ENCODE measurements around the gene PARVA. TPM values are rescaled to one million over a fixed set of nuclear protein-coding genes. Genes with fewer than 3 reads are reported as not detected.
A peak's percentile ranks its signal among the peaks of the same experiment; 100 is the strongest.

The PARVA gene
- total and polyA plus RNA-seq, 2 of the 4 experiments (the other 2 are of a cell fraction) = 65.2 to 80.2 TPM

- peak overlapping the region; percentile 35 for H2AFZ ChIP-seq (replicated peaks; ENCODE audit: low read length, poor library complexity)
- H3K56ac ChIP-seq (ENCODE audit: extremely low read depth, insufficient read depth, low read length) = no peak overlapping the region
- dilution Hi-C loops (cut with HindIII; ENCODE audit: low sequenced_read_pairs, unreplicated experiment) = no loop called here
- no peak overlapping the region for H3K4me3 ChIP-seq (ENCODE audit: insufficient read depth, low read depth, low read length)
- H2BK5ac ChIP-seq (ENCODE audit: low read depth, low read length, poor library complexity, severe bottlenecking) = peak overlapping the region; percentile 61
- no peaks in the 10 kb centered on the region for H3K9me3 ChIP-seq (ENCODE audit: control insufficient read depth, insufficient read depth, low read length)
- H4K8ac ChIP-seq (ENCODE audit: low read depth in 2 of 2, low read length in 2 of 2) = peak overlapping the region in 1 of 2 experiments; percentile 65; a peak in 2 of 4 replicates
- DNase-seq (peak; percentile 82), ATAC-seq (ENCODE audit: low read depth) (peak; percentile 80)
- H4K91ac ChIP-seq (ENCODE audit: insufficient read depth, low read depth, low read length) = peak overlapping the region; percentile 49
- peaks cover 8 to 55% of the 10 kb centered on the region in 2 experiments; a peak in 3 of 4 replicates for H3K79me1 ChIP-seq (ENCODE audit: low read depth in 1 of 2, low read length in 2 of 2)
- peak overlapping the region; percentile 16; the same call in 1 of the 2 replicates for H3K9ac ChIP-seq (ENCODE audit: low read depth, low read length)
- BruUV-seq (replicated peaks) = no TSS peak
- H3K14ac ChIP-seq (replicated peaks; ENCODE audit: low read depth, low read length) = peak overlapping the region; percentile 61
- H3K27ac ChIP-seq (ENCODE audit: insufficient read depth, low read length) = peak overlapping the region; percentile 69; the same call in 1 of the 2 replicates
- H3K4me1 ChIP-seq (ENCODE audit: control insufficient read depth, insufficient read depth, low read length) = peaks cover 32% of the 10 kb centered on the region
- peak overlapping the region; percentile 31; the same call in 1 of the 2 replicates for H4K5ac ChIP-seq (ENCODE audit: low read depth, low read length)
- 0 out of 2 replicates have a peak overlapping the region, but pooled peaks have one; percentile 18 for H3K23ac ChIP-seq (ENCODE audit: low read depth, low read length)
- H2BK20ac ChIP-seq (ENCODE audit: low read depth, low read length) = 0 out of 2 replicates have a peak overlapping the region, but pooled peaks have one; percentile 59
- peak overlapping the region; percentile 53; the same call in 1 of the 2 replicates for H2BK120ac ChIP-seq (ENCODE audit: low read depth, low read length)
- TF ChIP-seq SMC3 (IDR thresholded peaks at IDR 0.05; ENCODE audit: low read depth, low read length) = no peak
- peak; percentile 21; the same call in 1 of the 2 replicates for TF ChIP-seq CEBPB (IDR thresholded peaks at IDR 0.05; ENCODE audit: low read depth, low read length)
- peak; percentile 19; the same call in 1 of the 2 replicates for TF ChIP-seq RAD21 (IDR thresholded peaks at IDR 0.05; ENCODE audit: low read length)
- TF ChIP-seq FOS (IDR thresholded peaks at IDR 0.05; ENCODE audit: low read depth, low read length) = peak; percentile 77
- TF ChIP-seq CTCF (conservative IDR thresholded peaks at IDR 0.05; ENCODE audit: low read depth, low read length) = no peak
- H3K27me3 ChIP-seq (ENCODE audit: control insufficient read depth, insufficient read depth, low read length) = no peaks in the 10 kb centered on the region
- intact Hi-C loops (cut with micrococcal nuclease) = no loop called here
- no CpG with 5 or more reads among the region's 1 CpG for WGBS, 2 experiments (ENCODE audit: extremely low coverage in 2 of 2, insufficient read length in 1 of 2)
- CTCF ChIA-PET = no interaction called here
- peaks cover 7% of the 10 kb centered on the region; the same call in 1 of the 2 replicates for H4K20me1 ChIP-seq (ENCODE audit: insufficient read depth, low read length)
- H3K9me1 ChIP-seq (ENCODE audit: insufficient read depth, low read length) = peaks cover 36% of the 10 kb centered on the region
- POLR2A ChIA-PET (ENCODE audit: unreplicated experiment) = no interaction called here
- H2BK15ac ChIP-seq (ENCODE audit: low read depth, low read length) = peak overlapping the region; percentile 24; the same call in 2 of the 3 replicates
- no peak overlapping the region for H3K4me2 ChIP-seq (ENCODE audit: low read depth, low read length)
- H3K18ac ChIP-seq (ENCODE audit: low read depth, low read length) = peak overlapping the region; percentile 68
- peak overlapping the region; percentile 47 for H2AK9ac ChIP-seq (replicated peaks; ENCODE audit: low read depth, low read length, poor library complexity)
- peaks cover 26% of the 10 kb centered on the region for H3K36me3 ChIP-seq (ENCODE audit: control insufficient read depth, insufficient read depth, low read length)
- H2AK5ac ChIP-seq (ENCODE audit: low read depth, low read length) = peak overlapping the region; percentile 89
- in situ Hi-C loops (cut with MboI; ENCODE audit: low sequenced_read_pairs) = no loop called here
- peak overlapping the region; percentile 73 for H3K4ac ChIP-seq (ENCODE audit: low read depth, low read length)
These were observed 149.4 kb downstream of the PARVA start for GRCh38 chr11:12526789-12527188.
